Heart right ventricle (tissue), 16 donors: Measurements from ENCODE around the gene BRAT1. TPM values are rescaled to one million over a fixed set of nuclear protein-coding genes. Genes with fewer than 3 reads are reported as not detected.

Experiments
- ATAC-seq, 8 donors: fragments of 200-7000 bp; cut with Tn5 transposase; one replicate each; pipeline ENCODE4 v1.9.1; 2020; ENCODE audit warnings: mild to moderate bottlenecking in 8 of 8, moderate library complexity in 8 of 8, moderate number of reproducible peaks in 1 of 8
- DNase-seq, 2 donors: peaks; one replicate each; pipeline ENCODE4 v3.0.0-alpha.2; 2020
- H3K27ac ChIP-seq, 10 donors: fragments of 200-600 bp; sonication (generic) in 2 of 10; one replicate each; pipeline versions ENCODE4 v1.5.0 to v1.8.0; 2020 to 2022; ENCODE audit warnings: mild to moderate bottlenecking in 3 of 10
- H3K27me3 ChIP-seq, 7 donors: fragments of 200-600 bp; one replicate each; pipeline ENCODE4 v1.8.0; 2021 to 2022; ENCODE audit warnings: mild to moderate bottlenecking in 2 of 7
- H3K36me3 ChIP-seq, 9 donors: fragments of 200-600 bp; sonication (generic) in 1 of 9; one replicate each; pipeline versions ENCODE4 v1.5.0 to v1.8.0; 2020 to 2022; ENCODE audit warnings: mild to moderate bottlenecking in 2 of 9
- H3K4me1 ChIP-seq, 9 donors: fragments of 200-600 bp; sonication (generic) in 1 of 9; one replicate each; pipeline versions ENCODE4 v1.5.0 to v1.8.0; 2020 to 2022; ENCODE audit warnings: mild to moderate bottlenecking in 4 of 9
- H3K4me3 ChIP-seq, 10 donors: fragments of 200-600 bp; sonication (generic) in 2 of 10; one replicate each; pipeline versions ENCODE4 v1.5.0 to v1.8.0; 2020 to 2022; ENCODE audit warnings: mild to moderate bottlenecking in 7 of 10, moderate library complexity in 2 of 10
- H3K9me3 ChIP-seq, 11 donors: fragments of 200-600 bp in 10 of 11; sonication (generic) in 2 of 11; one replicate each; pipeline versions ENCODE4 v1.5.0 to v1.8.0; 2013 to 2022; ENCODE audit warnings: mild to moderate bottlenecking in 2 of 11, control low read depth in 1 of 11, moderate library complexity in 1 of 11
- CTCF ChIP-seq, 9 donors: fragments of 200-600 bp; sonication (generic) in 2 of 9; IDR thresholded peaks; one replicate each; pipeline versions ENCODE4 v1.5.0 to v1.8.0; 2021 to 2022; ENCODE audit warnings: antibody characterized with exemption in 9 of 9, mild to moderate bottlenecking in 5 of 9, moderate library complexity in 1 of 9
- WGBS, 2 donors: extraction: QIAGEN DNeasy Blood & Tissue Kit; methylation state at CpG; one replicate each; pipeline ENCODE4 v1.1.7; 2013; ENCODE audit warnings: inconsistent platforms in 1 of 2; 5-methylcytosine and 5-hydroxymethylcytosine counted together
- intact Hi-C, 10 donors: fragments of 100-400 bp; cut with DNase I; formaldehyde crosslinking; loops; one replicate each; pipeline versions ENCODE4 v1.11.1 to v1.14.2; 2022
- polyA plus RNA-seq, 2 donors: library from polyadenylated mRNA; stranded (reverse); fragments of 200-250 nt; gene quantifications; one replicate each; pipeline ENCODE4 v1.2.3, GENCODE V29; 2013
- total RNA-seq, 10 donors: library from RNA; stranded (reverse); fragmentation: NEBNext Ultra II Directional in 3 of 10; extraction: Animal tissue kit (Norgen Biotek cat#: 25700) in 3 of 10; gene quantifications; one replicate each; pipeline versions ENCODE4 v1.2.1 to v1.2.4, GENCODE V29; 2021 to 2023
- donor health status: Arrhythmogenic right ventricular cardiomyopathy.
- donor health status: ischemic (EF 13 %, LVEDD 7.1; RV severe dilation, severe dysfunction).
- donor health status: healthy with polysubstance abuse.
- donor health status: DM: no; HTN: yes; CAD: no.
- donor health status: DM: no; HTN: no; CAD: no.
- donor health status: ischemic (EF 25% LVEDD 6.9; RV normal size, moderate dysfunction).
- donor health status: ischemic (EF 25% LVEDD 5.7; RV mildly dilated, moderate dysfunction).
- donor health status: healthy.
- donor health status: DM: yes; HTN: yes; CAD: no.
- donor health status: Ischemic cardiomyopathy.
- donor health status: ischemic (EF 35%, LVEDD 5.7; RV mildly dilated, moderate dysfunction).
- donor health status: nonischemic (EF 11% LVEDD 7.7; RV severe dilation, severe dysfunction).
- donor health status: DM: yes; HTN: yes; CAD: no.
- donor health status: PGD.
- donor health status: ischemic (EF 29% LVEDD 5.4; RV normal size, mild dysfunction).
- donor health status: nonischemic (EF 23%, LVEDD 6.1; RV moderate dilation, normal function).

Gene BRAT1
- total and polyA plus RNA-seq, 12 donors = 10.6 to 22.8 (median 13.9) TPM

- 89 to 90% methylated on average over 15 of the region's 15 CpGs for WGBS, 2 donors
- no peak overlapping the region for H3K27ac ChIP-seq
- H3K27me3 ChIP-seq = no peaks in the 10 kb centered on the region
- no peak overlapping the region for H3K4me3 ChIP-seq
- peaks cover 0 to 18% (median 11%) of the 10 kb centered on the region in 9 donors for H3K4me1 ChIP-seq
- intact Hi-C loops = loop anchor here in 3 of 10 donors (5.0 to 10.0 kb wide), 3 partner anchors 93 to 111 kb away; no protein-coding TSS in a partner anchor
- no peaks in the 10 kb centered on the region for H3K9me3 ChIP-seq
- ATAC-seq (no peak), DNase-seq (no peak)
- H3K36me3 ChIP-seq = peaks cover 0 to 48% (median 20%) of the 10 kb centered on the region in 9 donors
- no peak for TF ChIP-seq CTCF (IDR thresholded peaks at IDR 0.05)
Observed at GRCh38 chr7:2571409-2571808, 16.1 kb upstream of the BRAT1 start.

GRCh38 chr7:2570021-2570420 is 14.7 kb upstream of the BRAT1 start:
- H3K27ac ChIP-seq = no peak overlapping the region
- H3K4me1 ChIP-seq = peaks cover 0 to 18% (median 11%) of the 10 kb centered on the region in 9 donors
- no peaks in the 10 kb centered on the region for H3K9me3 ChIP-seq
- intact Hi-C loops = loop anchor here in 3 of 10 donors (5.0 to 10.0 kb wide), 3 partner anchors 95 to 112 kb away; no protein-coding TSS in a partner anchor
- 75 to 81% methylated on average over 16 of the region's 16 CpGs for WGBS, 2 donors
- no peak for DNase-seq
- ATAC-seq = no peak
- H3K36me3 ChIP-seq = peaks cover 0 to 40% (median 16%) of the 10 kb centered on the region in 9 donors
- TF ChIP-seq CTCF (IDR thresholded peaks at IDR 0.05) = no peak
- H3K27me3 ChIP-seq = no peaks in the 10 kb centered on the region
- no peak overlapping the region for H3K4me3 ChIP-seq

- Histone ChIP-seq H3K36me3 (peaks cover 0 to 35% (median 10%) of the 10 kb centered on the region in 9 donors), H3K27me3 (no peaks in the 10 kb centered on the region), H3K4me3 (no peak overlapping the region), H3K27ac (no peak overlapping the region), H3K9me3 (no peaks in the 10 kb centered on the region), H3K4me1 (peaks cover 0 to 18% (median 11%) of the 10 kb centered on the region in 9 donors)
- ATAC-seq = no peak
- whole genome bisulfite sequencing, 2 donors = 96 to 98% methylated on average over 14 of the region's 14 CpGs
- no peak for TF ChIP-seq CTCF (IDR thresholded peaks at IDR 0.05)
- DNase-seq = no peak
- intact Hi-C loops = loop anchor here in 3 of 10 donors (1.0 to 10.0 kb wide), 4 partner anchors 95 to 115 kb away; partner anchors contain the start of gene GRIFIN (in 1 of the 3)
Observed at GRCh38 chr7:2569421-2569820, 14.1 kb upstream of the BRAT1 start.

GRCh38 chr7:2568521-2569223 is 13.3 kb upstream of the BRAT1 start:
- Histone ChIP-seq H3K27me3 (no peaks in the 10 kb centered on the region), H3K36me3 (peaks cover 0 to 27% (median 5%) of the 10 kb centered on the region in 9 donors), H3K9me3 (no peaks in the 10 kb centered on the region), H3K4me3 (no peak overlapping the region), H3K4me1 (peaks cover 0 to 18% (median 11%) of the 10 kb centered on the region in 9 donors), H3K27ac (no peak overlapping the region)
- intact Hi-C loops = loop anchor here in 3 of 10 donors (1.0 to 10.0 kb wide), 4 partner anchors 94 to 114 kb away; partner anchors contain the start of gene GRIFIN (in 1 of the 3)
- ATAC-seq (no peak), DNase-seq (no peak)
- 95 to 96% methylated on average over 24 of the region's 24 CpGs for WGBS, 2 donors
- TF ChIP-seq CTCF (IDR thresholded peaks at IDR 0.05) = no peak
